ENCODE data around the gene CYP4A22.

CYP4A22 gene

DNA sequence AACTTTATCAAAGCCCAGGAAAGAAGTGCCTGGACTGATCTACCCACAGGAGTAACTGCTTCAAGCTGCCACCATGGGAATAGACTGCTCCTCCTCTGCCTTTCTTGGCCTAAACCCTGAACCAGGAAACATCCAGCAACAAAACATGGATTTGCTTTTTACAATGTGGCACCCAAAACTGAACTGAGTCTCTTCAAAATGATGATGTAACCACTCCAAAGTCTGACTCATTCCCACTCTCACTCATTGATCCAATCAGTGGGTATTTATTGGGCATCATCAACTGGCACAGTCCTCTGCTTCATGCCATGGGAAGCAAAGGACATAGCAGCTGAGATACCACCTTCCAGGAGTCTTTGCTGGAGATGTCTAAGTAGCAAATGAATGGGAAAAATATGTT, 23.5 kb downstream of the CYP4A22 start:
- TF ChIP-seq, protein P1, sequence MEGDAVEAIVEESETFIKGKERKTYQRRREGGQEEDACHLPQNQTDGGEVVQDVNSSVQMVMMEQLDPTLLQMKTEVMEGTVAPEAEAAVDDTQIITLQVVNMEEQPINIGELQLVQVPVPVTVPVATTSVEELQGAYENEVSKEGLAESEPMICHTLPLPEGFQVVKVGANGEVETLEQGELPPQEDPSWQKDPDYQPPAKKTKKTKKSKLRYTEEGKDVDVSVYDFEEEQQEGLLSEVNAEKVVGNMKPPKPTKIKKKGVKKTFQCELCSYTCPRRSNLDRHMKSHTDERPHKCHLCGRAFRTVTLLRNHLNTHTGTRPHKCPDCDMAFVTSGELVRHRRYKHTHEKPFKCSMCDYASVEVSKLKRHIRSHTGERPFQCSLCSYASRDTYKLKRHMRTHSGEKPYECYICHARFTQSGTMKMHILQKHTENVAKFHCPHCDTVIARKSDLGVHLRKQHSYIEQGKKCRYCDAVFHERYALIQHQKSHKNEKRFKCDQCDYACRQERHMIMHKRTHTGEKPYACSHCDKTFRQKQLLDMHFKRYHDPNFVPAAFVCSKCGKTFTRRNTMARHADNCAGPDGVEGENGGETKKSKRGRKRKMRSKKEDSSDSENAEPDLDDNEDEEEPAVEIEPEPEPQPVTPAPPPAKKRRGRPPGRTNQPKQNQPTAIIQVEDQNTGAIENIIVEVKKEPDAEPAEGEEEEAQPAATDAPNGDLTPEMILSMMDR (IDR thresholded peaks at IDR 0.05; ENCODE audit: extremely low read depth, missing control alignments): no peak
- DNase-seq (ENCODE audit: low spot score): no peak

DNA sequence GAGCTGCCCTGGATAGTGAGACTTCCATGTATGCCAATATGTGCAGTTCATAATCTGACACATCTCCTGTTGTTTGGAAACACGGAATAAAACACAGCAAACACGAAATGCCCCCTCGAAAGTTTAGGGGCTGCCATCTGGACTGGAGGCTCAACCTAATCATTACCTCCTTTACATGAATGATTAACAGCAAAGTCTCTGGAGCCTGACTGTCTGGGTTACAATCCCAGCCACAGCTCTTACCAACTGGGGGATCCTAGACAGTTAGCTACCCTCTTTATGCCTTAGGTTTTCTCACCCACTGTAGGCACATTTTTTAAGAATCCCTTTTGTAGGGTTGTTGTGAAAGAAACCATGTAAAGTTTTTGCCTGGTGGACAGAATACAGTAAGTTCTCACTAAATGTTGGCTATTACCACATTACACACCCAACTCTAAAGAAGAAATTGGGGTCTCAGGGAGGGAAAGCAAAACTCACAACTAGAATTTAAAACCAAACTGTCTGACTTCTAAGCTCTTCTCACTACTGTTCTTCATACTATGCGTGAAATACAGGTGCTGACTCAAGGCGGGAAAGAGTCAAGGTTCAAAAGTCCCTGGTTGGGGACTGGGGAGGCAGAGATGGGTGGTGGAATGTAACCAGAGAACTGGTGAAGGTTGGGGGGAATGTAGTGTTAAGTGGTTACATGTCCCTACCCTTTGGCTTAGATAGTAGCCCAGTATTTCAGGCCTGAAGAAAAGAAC, 24.2 kb downstream of the CYP4A22 start:
- DNase-seq (ENCODE audit: low spot score): no peak
- TF ChIP-seq, protein P1 (IDR thresholded peaks at IDR 0.05; ENCODE audit: extremely low read depth, missing control alignments): no peak

DNA sequence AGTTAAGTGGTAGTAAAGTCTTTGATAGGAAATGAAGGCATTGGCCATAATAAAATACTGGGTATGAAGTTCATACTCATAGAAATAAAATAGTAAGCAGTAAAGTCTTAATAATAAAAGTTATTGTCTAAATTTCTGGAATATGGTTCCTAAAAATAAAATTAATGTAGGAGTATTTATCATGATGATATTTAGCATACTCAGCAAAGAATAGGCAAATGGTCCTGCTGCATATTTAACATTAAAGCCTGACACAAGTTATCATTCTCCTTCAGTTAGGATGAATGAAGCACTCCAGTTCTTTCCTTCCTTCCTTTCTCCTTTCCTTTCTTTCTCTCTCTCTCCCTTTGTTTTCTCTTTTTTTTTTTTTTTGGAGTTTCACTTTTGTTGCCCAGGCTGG, 27.3 kb downstream of the CYP4A22 start:
- TF ChIP-seq, protein P1 (IDR thresholded peaks at IDR 0.05; ENCODE audit: extremely low read depth, missing control alignments): no peak
- DNase-seq (ENCODE audit: low spot score): no peak

DNA sequence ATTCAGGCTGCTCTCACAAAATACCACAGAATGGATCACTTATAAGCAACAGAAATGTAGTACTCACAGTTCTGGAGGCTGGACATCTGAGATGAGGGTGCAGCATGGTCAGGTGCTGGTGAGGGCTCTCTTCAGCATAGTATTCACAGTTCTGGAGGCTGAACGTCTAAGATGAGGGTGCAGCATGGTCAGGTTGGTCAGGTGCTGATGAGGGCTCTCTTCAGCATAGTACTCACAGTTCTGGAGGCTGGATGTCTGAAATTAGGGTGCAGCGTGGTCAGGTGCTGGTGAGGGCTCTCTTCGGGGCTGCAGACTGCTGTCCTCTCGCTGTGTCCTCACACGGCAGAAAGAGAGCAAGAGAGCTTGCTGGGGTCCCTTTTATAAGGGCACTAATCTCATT, 35.5 kb downstream of the CYP4A22 start:
- no peak for DNase-seq (ENCODE audit: low spot score)
- TF ChIP-seq, protein P1 (IDR thresholded peaks at IDR 0.05; ENCODE audit: extremely low read depth, missing control alignments): no peak

DNA sequence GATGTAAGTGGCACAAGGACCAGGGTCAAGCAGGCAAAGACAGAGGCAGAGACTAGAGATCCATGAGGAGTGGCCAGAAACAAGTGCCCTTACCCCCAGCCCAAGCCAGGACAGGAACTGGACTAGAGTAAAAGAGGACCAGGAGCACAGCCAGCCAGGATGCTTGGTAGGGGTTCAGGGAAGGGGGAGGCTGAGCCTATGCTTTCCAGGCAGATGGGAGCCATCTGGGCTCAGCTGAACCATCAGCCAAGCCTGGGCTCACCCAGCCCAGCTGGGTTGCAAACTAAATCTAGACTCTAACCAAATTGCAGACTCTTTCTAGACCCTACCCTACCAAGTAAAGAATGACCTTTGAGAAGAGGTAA, 37.4 kb downstream of the CYP4A22 start:
- TF ChIP-seq, protein P1 (IDR thresholded peaks at IDR 0.05; ENCODE audit: extremely low read depth, missing control alignments): no peak
- no peak for DNase-seq (ENCODE audit: low spot score)

DNA sequence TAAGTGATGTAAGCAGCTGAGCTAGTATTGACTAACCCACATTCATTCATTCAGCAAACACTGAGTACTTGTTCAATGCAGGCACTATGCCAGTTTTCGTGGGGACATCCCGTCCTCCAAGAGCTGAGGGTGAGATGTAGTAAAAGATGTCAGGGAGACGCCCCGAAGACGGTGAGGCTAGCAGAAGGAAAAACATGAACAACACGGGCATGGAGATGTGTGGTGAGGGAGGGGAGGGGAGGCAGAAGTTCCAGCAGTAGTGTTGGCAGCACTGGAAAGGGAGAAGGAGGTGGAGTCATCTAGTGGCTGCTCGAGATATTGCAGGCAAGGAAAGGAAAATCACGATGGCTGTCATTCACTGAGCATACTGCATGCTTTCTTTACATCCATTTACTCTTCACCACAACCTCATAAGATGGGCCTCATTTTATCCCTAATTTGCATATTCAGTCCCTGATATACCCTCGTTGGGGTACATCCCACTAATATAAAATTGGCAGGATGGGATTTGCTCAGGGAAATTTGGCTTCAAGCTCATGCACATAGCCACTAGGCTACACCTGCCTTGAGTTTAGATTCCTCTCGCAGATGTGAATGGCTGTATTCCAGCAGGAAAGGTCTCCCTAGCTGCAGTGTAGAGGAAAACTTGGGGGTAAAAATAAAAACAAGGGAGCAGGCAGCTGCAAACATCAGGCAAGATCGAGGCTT, 38.1 kb downstream of the CYP4A22 start:
- DNase-seq (ENCODE audit: low spot score): peak; percentile 72

DNA sequence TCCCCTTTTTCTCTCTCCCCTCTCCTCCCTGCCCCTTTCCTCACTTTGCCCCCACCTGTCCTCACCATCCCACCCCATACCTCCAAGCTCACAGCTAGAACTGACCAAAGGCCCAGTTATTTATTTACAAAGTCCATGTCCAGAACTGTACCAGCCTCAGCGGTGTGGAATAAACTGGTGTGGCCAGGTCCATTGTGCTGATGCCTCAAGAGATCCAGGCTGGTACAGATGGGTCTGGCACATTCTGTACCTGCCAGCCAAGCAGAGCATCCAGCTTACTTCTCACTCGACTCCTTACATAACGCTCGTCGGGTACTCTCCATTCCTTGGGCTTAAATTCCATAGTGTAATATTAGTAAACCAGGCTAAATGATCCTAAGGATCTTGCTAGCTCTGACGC, 40.8 kb downstream of the CYP4A22 start:
- DNase-seq (ENCODE audit: low spot score): no peak
- TF ChIP-seq, protein P1 (IDR thresholded peaks at IDR 0.05; ENCODE audit: extremely low read depth, missing control alignments): no peak

More for the DNA sequence above, 38.1 kb downstream of the CYP4A22 start:
- TF ChIP-seq, protein P1 (IDR thresholded peaks at IDR 0.05; ENCODE audit: extremely low read depth, missing control alignments): peak; percentile 96
